Right ventricle myocardium superior (tissue), 1 donor: ENCODE measurements around the gene TBC1D3G. TPM values are rescaled to one million over a fixed set of nuclear protein-coding genes. Genes with fewer than 3 reads are reported as not detected.
"Not testable (repeated sequence)": the region's sequence is repeated elsewhere in the genome, so short reads cannot be mapped to it uniquely, and the experiment has no call there.

ENCODE experiments used
- ATAC-seq: fragments of 200-7000 bp; cut with Tn5 transposase; one replicate; pipeline ENCODE4 v1.9.1; 2020; ENCODE audit warnings: mild to moderate bottlenecking; ENCODE audit not compliant: poor library complexity
- DNase-seq: peaks from one replicate; pipeline ENCODE4 v3.0.0-alpha.2; 2020
- intact Hi-C: fragments of 100-400 bp; cut with DNase I; formaldehyde crosslinking; loops from one replicate; pipeline ENCODE4 v1.11.2; 2022
- long read RNA-seq: library from polyadenylated mRNA; unstranded; transcript quantifications from one replicate; pipeline ENCODE4 v2.0.0, GENCODE V29; 2021
- total RNA-seq: library from RNA; stranded (reverse); fragmentation: NEBNext Ultra II Directional; extraction: Animal tissue kit (Norgen Biotek cat#: 25700); gene quantifications from one replicate; pipeline ENCODE4 v1.2.1, GENCODE V29; 2021
- donor health status: DM: no; HTN: yes; CAD: no; lungs with severe emphysema.

Gene TBC1D3G
- total RNA-seq, result not detected
- long read RNA-seq, result 0 reads

- ATAC-seq, intact Hi-C loops: not testable (repeated sequence)
Measured at GRCh38 chr17:36323584-36323983, at the start of gene TBC1D3G. TBC1D3G (plus strand) TSS chr17:36323884; CDS start chr17:36325412, 1,528 bp downstream.

DNA sequence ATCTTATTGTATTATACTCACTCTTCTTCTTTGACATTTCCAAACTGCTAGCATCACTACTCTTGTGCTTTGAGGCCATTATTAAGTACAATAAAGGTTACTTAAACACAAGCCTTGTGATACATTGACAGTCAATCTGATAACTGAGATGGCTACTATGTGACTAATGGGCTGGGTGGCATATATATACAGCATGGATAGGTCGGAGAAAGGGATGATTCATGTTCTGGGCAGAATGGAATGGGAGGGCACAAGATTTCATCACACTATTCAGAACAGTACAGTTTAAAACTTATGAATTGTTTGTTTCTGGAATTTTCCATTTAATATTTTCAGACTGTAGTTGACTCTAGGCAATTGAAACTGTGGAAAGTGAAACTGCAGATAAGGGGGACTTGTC lies 40.4 kb upstream of the TBC1D3G start:
- DNase-seq, intact Hi-C loops: not testable (repeated sequence)
- peak; percentile 49 for ATAC-seq

More at GRCh38 chr17:36323584-36323983, at the start of gene TBC1D3G:
- not testable (repeated sequence) for DNase-seq

DNA sequence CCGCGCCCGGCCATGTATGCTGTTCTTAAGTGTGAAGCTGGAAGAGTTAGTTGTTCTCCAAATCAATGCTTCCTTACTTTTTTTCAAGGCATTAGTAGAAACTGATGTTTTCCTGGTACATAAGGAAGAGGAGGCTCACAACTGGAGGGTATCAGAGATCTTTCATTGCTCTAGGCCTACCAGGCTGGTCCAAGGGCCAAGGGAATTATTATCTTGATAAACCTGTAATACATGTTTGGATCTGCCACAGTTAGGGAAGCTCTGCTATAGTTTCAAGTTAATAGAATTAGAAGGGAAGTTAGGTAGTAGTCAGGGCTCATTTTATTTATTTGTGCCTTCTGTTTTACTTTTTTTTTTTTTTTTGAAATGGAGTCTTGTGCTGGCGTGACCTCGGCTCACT lies 39.5 kb upstream of the TBC1D3G start:
- DNase-seq, intact Hi-C loops, ATAC-seq: not testable (repeated sequence)

- intact Hi-C loops, DNase-seq, ATAC-seq: not testable (repeated sequence)
Measured at GRCh38 chr17:36289965-36290612, 33.6 kb upstream of the TBC1D3G start.

DNA sequence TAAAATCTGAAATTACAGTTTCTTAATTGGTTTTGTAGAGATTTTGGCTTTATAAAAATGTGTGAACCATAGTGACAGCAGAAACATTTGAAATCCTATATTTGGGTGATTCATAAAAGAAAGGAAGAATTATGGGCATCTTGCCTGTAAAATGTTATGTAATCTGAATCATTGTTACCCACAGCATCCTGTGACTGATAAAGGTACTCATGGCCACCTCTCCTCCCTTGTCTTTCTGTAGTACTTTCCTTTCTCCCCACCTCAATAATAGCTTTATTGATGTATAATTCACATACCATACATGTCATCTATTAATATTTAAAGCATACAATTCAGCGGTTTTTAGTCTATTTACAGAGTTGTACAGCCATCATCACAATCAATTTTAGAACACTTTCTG lies 28.5 kb upstream of the TBC1D3G start:
- ATAC-seq, intact Hi-C loops, DNase-seq: not testable (repeated sequence)

GRCh38 chr17:36315736-36316135 lies 7.9 kb upstream of the TBC1D3G start:
- intact Hi-C loops, DNase-seq, ATAC-seq: not testable (repeated sequence)

GRCh38 chr17:36362496-36362895 lies 38.8 kb downstream of the TBC1D3G start:
- DNase-seq, intact Hi-C loops, ATAC-seq: not testable (repeated sequence)

GRCh38 chr17:36375938-36376337 lies 52.3 kb downstream of the TBC1D3G start:
- peak; percentile 20 for DNase-seq
- intact Hi-C loops, ATAC-seq: not testable (repeated sequence)

Other genes starting within 250 kb of the TBC1D3G start
- 0.27 TPM for gene CCL3, start 233.7 kb upstream of the TBC1D3G start, total RNA-seq
- 0.62 TPM for gene CCL4, start 220.1 kb upstream of the TBC1D3G start, total RNA-seq
- gene TBC1D3B, start 147.2 kb upstream of the TBC1D3G start, total RNA-seq, result 2.2 TPM
- gene CCL3L1, start 127.1 kb upstream of the TBC1D3G start, total RNA-seq, result not detected
- gene CCL4L2, start 112.8 kb upstream of the TBC1D3G start, total RNA-seq, result not detected
- 0.30 TPM for gene TBC1D3I, start 59.3 kb upstream of the TBC1D3G start, total RNA-seq
- not detected for gene TBC1D3H, start 64.6 kb downstream of the TBC1D3G start, total RNA-seq
- gene ZNHIT3, start 162.8 kb downstream of the TBC1D3G start, total RNA-seq, result 20.0 TPM
- gene MYO19, start 211.0 kb downstream of the TBC1D3G start, total RNA-seq, result 12.7 TPM
- gene PIGW, start 211.1 kb downstream of the TBC1D3G start, total RNA-seq, result 3.6 TPM
- gene GGNBP2, start 221.0 kb downstream of the TBC1D3G start, total RNA-seq, result 36.6 TPM